Mucosa of stomach (tissue), 1 donor: Measurements from ENCODE around the gene TRMT112.

Experiments
- H3K27me3 ChIP-seq: one replicate; pipeline ENCODE4 v1.7.0; 2013; ENCODE audit warnings: mild to moderate bottlenecking, low read length; ENCODE audit not compliant: control insufficient read depth, insufficient read depth
- H3K36me3 ChIP-seq: one replicate; pipeline ENCODE4 v1.7.0; 2013; ENCODE audit warnings: low read length; ENCODE audit not compliant: control insufficient read depth, insufficient read depth
- H3K4me1 ChIP-seq: one replicate; pipeline ENCODE4 v1.7.0; 2013; ENCODE audit warnings: mild to moderate bottlenecking, low read length; ENCODE audit not compliant: control insufficient read depth, insufficient read depth
- H3K4me3 ChIP-seq: one replicate; pipeline ENCODE4 v1.7.0; 2013; ENCODE audit warnings: low read length
- H3K9ac ChIP-seq: one replicate; pipeline ENCODE4 v1.7.0; 2013; ENCODE audit warnings: mild to moderate bottlenecking, low read length, moderate library complexity
- H3K9me3 ChIP-seq: one replicate; pipeline ENCODE4 v1.7.0; 2013; ENCODE audit warnings: mild to moderate bottlenecking, low read length, moderate library complexity; ENCODE audit not compliant: control insufficient read depth
- donor health status: Pancreatic carcinoma.

TRMT112 gene

DNA sequence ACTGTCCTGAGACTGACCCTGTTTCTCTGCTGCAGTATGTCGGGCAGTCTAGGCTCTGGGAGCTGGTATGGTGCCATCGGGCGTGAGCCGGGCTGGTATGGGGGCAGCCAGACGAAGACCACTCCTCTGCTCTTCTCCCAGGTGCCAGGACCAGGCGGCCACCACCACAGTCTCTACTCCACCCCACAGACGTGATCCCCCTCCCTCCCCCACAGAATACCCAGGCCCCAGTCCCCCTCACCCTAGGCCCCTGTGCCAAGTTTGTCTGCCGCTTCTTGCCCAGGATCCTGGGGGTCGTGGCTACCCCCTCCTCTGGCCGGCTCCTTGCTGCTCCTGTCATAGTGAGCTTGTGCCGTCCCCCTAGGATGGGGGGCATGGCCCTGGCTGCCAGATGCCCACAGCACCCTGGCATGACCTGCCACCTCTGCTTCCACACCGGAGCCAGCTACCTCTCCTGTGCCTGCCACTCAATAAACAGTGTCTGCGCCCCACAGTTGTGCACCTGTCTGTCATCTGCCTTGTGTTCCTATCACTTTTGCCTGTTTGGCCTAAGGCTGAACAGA is 28.3 kb downstream of the TRMT112 start:
- peaks cover 27% of the 10 kb centered on the region for H3K4me1 ChIP-seq
- H3K9ac ChIP-seq: no peak overlapping the region
- H3K4me3 ChIP-seq: no peak overlapping the region
- peaks cover 41% of the 10 kb centered on the region for H3K27me3 ChIP-seq
- H3K9me3 ChIP-seq: no peaks in the 10 kb centered on the region
- H3K36me3 ChIP-seq: no peaks in the 10 kb centered on the region

DNA sequence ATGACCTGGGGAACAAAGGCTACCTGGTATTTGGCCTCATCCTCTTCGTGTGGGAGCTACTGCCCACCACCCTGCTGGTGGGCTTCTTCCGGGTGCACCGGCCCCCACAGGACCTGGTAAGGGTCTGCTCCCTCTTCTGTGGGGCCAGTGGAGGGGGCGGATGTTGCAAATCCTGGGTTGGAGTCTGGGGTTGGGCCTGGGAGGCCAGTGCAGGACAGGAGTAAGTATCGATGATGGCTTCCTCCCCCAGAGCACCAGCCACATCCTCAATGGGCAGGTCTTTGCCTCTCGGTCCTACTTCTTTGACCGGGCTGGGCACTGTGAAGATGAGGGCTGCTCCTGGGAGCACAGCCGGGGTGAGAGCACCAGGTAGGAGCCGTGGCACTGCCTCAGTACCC is 29.0 kb downstream of the TRMT112 start:
- H3K4me3 ChIP-seq: no peak overlapping the region

DNA sequence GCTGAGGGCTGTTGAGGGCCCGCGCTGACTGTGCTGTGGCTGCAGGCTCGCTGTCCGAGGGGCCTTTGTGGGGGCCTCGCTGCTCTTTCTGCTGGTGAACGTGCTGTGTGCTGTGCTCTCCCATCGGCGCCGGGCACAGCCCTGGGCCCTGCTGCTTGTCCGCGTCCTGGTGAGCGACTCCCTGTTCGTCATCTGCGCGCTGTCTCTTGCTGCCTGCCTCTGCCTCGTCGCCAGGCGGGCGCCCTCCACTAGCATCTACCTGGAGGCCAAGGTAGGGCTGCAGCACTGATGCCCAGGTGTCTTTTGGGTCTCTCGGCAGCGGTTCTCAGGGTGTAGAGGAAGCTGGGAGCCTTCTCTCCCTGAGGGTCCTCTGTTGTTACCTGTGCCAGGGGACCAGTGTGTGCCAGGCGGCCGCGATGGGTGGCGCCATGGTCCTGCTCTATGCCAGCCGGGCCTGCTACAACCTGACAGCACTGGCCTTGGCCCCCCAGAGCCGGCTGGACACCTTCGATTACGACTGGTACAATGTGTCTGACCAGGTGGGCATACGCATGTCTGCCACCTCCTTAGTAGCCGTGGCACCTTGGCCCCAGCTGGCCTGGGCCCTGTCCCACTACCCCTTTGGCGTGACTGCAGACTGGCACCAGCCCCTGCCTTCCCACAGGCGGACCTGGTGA is 29.5 kb downstream of the TRMT112 start:
- Histone ChIP-seq H3K27me3 (peaks cover 29% of the 10 kb centered on the region), H3K9ac (no peak overlapping the region), H3K36me3 (no peaks in the 10 kb centered on the region), H3K9me3 (no peaks in the 10 kb centered on the region), H3K4me3 (no peak overlapping the region), H3K4me1 (peaks cover 40% of the 10 kb centered on the region)

More for the DNA sequence above, 29.0 kb downstream of the TRMT112 start:
- H3K27me3 ChIP-seq: peaks cover 34% of the 10 kb centered on the region
- no peaks in the 10 kb centered on the region for H3K36me3 ChIP-seq
- H3K4me1 ChIP-seq: peaks cover 34% of the 10 kb centered on the region
- no peak overlapping the region for H3K9ac ChIP-seq
- no peaks in the 10 kb centered on the region for H3K9me3 ChIP-seq

DNA sequence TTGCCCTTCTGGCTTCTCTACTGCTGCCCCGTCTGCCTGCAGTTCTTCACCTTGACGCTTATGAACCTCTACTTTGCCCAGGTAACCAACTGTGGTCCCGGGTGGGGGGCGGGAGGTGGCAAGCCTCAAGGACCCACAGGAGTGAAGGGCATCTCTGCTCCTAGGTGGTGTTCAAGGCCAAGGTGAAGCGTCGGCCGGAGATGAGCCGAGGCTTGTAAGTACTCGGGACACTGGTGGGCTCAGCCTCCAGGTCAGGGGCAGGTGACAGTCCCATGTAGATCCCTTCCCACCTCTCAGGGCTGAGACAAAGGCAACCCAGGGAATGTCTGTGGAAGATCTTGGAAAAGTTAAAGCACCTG is 30.6 kb downstream of the TRMT112 start:
- Histone ChIP-seq H3K4me1 (peaks cover 37% of the 10 kb centered on the region), H3K9me3 (no peaks in the 10 kb centered on the region), H3K9ac (peak overlapping the region; percentile 95), H3K36me3 (no peaks in the 10 kb centered on the region), H3K27me3 (peaks cover 19% of the 10 kb centered on the region), H3K4me3 (no peak overlapping the region)

DNA sequence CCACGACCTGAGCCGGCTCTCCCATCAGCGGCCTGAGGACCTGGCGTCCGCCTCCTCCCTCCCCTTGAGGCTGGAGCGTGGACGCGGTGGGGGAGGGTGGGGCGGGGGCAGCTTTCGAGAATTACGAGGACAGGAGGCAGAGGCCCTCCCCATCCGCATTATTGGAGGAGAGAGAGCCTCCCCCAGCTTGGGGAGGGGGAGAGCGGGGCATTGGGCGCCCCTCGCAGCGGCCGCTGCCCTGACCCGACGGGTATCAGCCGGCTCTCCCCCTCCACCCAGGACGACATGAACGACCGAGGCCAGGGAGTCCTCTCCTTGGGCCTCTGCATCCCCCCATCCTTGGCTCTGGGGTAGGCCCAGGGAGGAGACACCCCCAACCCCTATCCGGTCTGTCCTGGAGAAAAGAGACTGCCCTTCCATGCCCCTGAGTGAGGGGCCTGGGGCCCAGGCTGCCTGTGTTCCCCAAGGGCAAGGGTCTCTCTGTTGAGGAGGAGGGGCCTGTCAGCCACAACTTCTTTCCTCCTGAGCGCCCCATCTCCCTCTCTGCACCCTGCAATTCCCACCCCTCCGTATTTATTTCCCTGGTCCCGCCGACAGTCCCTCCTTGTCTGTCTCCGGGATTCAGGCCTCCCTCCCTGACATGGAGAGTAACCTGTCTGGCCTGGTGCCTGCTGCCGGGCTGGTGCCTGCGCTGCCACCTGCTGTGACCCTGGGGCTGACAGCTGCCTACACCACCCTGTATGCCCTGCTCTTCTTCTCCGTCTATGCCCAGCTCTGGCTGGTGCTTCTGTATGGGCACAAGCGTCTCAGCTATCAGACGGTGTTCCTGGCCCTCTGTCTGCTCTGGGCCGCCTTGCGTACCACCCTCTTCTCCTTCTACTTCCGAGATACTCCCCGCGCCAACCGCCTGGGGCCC is 31.2 kb downstream of the TRMT112 start:
- Histone ChIP-seq H3K9ac (peak overlapping the region; percentile 95), H3K27me3 (peaks cover 12% of the 10 kb centered on the region), H3K36me3 (no peaks in the 10 kb centered on the region), H3K4me3 (peak overlapping the region; percentile 50), H3K9me3 (no peaks in the 10 kb centered on the region), H3K4me1 (peaks cover 34% of the 10 kb centered on the region)

DNA sequence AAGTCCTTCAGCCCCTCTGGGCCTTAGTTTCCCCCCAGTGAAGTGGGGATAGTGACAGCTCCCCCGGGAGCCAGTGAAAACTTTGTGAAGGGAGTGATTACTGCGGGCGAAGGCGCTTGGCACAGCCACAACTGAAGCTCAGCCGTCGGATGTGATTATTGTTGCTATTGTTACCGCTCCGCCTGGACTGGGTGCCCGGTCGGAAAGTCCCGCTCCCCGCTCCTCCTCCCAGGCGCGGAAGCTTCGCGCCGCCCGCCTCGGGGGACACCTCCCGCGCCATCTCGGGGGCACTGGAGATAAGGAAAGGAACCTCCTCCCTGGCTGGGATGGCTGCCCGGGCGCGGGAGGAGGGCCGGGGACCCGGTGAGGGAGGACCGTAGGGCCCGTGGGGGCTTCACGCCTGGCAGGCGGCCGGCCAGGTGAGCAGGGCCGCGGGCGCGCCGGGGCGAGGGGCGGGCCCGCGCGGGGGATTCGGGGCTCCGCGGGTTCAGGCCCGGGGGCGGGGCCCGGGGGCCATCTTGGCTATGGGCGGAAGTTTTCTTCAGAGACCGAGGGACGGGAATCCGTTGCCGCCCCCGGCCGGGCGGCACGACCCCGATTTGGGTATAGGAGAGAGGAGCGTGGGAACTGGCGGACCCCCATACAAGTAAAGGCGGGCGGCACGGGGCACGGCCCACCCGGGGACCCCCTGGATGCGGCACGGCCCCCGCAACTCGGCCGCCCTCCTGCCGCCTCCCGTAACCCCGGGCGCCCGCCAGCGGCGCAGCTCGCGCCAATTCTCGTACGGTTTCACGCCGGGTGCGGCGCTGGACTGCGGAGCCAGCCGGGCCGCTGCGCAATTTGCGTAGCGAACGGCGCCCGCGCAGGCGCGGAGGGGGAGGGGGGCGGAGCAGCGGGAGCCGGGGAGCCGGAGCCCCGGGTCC is 32.1 kb downstream of the TRMT112 start, which contains the start of gene GPR137:
Gene GPR137, plus strand, starts transcription at position 887 of the 923 bp plus-strand sequence. CDS start 677 bp downstream, outside the sequence.
- H3K27me3 ChIP-seq: peaks cover 3% of the 10 kb centered on the region
- peak within 1 kb of the TSS; percentile 80 for H3K4me3 ChIP-seq
- peaks cover 31% of the 10 kb centered on the region for H3K4me1 ChIP-seq
- no peaks in the 10 kb centered on the region for H3K9me3 ChIP-seq
- H3K9ac ChIP-seq: peak within 1 kb of the TSS; percentile 95
- no peaks in the 10 kb centered on the region for H3K36me3 ChIP-seq

DNA sequence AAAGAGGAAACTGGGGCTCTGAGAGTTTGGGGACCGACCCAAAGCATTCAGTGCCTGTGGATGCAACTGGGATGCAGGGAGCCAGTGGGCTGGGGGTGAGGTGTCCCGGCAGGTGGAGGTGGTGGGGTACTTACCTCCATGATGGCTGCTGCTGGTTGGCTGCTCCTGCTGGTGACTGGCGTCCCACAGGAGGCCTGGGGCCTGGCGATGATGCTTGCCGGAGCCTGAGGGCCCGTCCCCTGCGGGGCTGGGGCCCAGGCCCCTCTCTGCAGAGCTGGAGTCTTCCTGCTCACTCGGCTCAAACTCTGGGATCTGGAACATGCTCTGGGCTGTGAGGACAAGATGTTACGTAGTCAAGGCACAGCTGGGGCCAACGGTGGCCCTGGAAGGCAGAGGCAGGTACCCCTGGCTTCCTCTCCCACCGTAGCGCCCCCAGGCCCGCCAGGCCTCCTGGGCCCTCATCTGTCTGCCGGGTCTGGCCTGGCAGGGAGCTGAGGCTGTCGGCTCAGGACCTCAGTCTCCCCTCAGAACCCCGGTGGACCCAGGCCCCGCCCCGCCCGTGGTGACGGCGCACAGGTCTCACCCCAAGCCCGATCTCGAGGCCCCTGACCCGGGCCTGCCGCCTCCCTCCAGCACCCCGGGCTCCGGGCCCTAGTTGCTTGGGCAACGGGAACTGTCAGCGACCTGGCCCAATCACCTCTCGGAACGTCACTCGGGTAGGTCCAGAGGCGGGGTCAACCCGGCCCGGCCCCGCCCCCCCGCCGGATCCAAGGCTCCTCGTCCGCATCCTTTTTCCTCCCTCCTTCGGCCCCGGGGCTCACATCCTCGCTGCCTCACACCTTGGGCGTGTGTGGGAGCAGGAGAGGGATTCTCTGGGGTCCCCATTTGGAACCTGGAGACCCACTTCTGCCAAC is 33.1 kb downstream of the TRMT112 start, which contains the start of gene BAD:
Gene BAD, minus strand, starts transcription at position 618 of the 914 bp plus-strand sequence. Its CDS starts 297 bp downstream, at position 321.
- no peaks in the 10 kb centered on the region for H3K9me3 ChIP-seq
- peak within 1 kb of the TSS; percentile 95 for H3K9ac ChIP-seq
- no peaks in the 10 kb centered on the region for H3K36me3 ChIP-seq
- H3K27me3 ChIP-seq: no peaks in the 10 kb centered on the region
- peaks cover 31% of the 10 kb centered on the region for H3K4me1 ChIP-seq
- H3K4me3 ChIP-seq: peak within 1 kb of the TSS; percentile 82

DNA sequence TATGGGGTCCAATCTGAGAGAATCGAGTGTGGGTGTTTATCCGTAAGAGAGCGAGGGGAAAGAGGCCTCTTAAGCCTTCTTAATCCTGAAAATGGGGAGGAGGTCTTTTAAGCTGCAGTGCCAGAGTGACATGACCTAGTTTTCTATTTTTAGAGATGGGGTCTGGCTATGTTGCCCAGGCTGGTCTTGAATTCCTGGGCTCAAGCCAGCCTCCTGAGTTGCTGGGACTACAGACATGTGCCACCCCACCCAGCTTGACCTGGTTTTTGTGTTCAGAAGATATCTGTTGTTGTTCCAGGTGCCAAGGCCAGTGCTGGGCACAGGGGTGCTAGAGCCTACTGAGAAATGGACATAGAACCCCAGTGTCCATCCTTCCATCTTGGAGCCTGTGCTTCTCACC is 34.3 kb downstream of the TRMT112 start:
- no peak overlapping the region for H3K4me3 ChIP-seq
- H3K27me3 ChIP-seq: no peaks in the 10 kb centered on the region
- H3K4me1 ChIP-seq: peaks cover 31% of the 10 kb centered on the region
- H3K36me3 ChIP-seq: no peaks in the 10 kb centered on the region
- H3K9ac ChIP-seq: peak overlapping the region; percentile 95
- H3K9me3 ChIP-seq: no peaks in the 10 kb centered on the region

DNA sequence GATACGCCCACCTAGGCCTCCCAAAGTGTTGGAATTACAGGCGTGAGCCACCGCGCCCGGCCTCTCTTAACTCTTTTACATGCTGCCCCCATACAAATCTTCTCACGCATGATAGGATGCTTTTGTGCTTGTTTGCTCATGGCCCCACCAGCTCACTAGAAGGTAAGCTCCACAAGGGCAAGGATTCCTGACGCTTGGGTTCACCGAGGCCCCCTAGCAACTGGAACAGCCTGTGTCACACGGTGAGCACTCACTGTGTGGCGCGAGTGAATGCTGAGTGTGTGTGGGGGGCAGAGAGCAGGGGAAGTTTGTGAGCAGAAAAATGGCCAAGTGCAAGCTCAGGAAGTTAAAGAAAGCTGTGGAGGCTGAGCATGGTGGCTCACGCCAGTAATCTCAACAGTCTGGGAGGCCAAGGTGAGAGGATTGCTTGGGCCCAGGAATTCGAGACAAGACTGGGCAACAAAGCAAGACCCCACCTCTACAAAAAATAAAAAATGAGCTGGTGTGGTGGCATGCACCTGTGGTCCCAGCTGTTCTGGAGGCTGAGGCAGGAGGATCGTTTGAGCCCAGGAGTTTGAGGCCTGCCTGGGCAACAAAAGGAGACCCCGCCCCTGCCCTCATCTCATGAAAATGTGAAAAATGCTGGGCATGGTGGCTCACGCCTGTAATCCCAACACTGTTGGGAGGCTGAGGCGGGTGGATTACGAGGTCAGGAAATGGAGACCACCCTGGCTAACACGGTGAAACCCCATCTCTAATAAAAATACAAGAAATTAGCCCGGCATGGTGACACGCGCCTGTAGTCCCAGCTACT is 35.2 kb downstream of the TRMT112 start:
- H3K9me3 ChIP-seq: no peaks in the 10 kb centered on the region
- H3K36me3 ChIP-seq: peaks cover 5% of the 10 kb centered on the region
- peaks cover 35% of the 10 kb centered on the region for H3K4me1 ChIP-seq
- no peak overlapping the region for H3K4me3 ChIP-seq
- no peak overlapping the region for H3K9ac ChIP-seq
- no peaks in the 10 kb centered on the region for H3K27me3 ChIP-seq

DNA sequence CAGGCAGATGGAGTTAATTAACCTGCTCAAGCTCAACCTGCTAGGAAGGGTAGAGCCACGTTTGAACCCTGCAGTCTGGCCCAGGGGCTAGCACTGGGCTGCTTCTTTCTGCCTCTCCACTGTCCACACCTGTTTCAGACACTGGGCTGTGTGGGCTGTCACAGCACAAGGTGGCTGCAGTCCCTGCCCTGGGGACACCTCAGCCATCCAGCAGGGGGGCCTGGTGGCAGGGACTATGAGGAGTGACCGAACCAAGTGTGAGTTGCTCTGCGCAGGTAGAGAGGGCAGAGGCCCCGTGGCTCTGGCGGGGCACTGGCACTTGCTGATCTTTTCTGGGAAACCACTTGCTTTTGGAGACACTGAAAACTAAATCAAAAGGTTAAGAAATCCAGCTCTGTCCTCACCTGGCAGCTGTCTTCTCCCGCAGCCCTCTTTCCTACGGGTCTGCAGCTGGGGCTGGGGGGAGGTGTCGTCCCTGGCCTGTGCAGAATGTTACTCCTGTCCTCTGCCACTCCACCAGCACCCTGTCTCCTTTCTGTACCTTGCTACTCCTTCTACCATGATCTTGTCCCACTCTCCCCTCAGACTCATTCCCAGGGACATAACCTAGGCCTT is 38.7 kb downstream of the TRMT112 start:
- peaks cover 7% of the 10 kb centered on the region for H3K36me3 ChIP-seq
- H3K9me3 ChIP-seq: no peaks in the 10 kb centered on the region
- H3K27me3 ChIP-seq: no peaks in the 10 kb centered on the region
- H3K4me3 ChIP-seq: no peak overlapping the region
- H3K9ac ChIP-seq: no peak overlapping the region
- H3K4me1 ChIP-seq: peaks cover 52% of the 10 kb centered on the region
